Measurements from ENCODE around the gene ATP5MC3.

DNA sequence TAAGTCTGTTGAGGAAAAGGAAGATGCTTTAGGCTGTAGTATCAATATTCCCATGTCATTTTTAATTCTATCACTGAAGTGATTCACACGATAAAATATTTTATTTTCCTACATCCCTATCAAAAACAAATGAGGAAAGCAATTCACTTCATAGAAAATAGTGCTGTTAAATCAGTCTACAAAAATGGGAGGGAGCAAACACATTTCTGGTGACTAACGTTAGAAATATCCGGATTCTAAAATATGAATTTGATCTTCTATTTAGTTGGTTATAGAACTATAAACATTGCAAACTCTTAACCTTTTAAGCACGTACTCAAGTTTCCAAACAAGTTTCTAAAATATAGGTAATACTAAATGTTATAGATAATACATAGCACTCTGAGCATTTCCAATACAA lies 34.3 kb downstream of the ATP5MC3 start:
- TF ChIP-seq, protein P1, sequence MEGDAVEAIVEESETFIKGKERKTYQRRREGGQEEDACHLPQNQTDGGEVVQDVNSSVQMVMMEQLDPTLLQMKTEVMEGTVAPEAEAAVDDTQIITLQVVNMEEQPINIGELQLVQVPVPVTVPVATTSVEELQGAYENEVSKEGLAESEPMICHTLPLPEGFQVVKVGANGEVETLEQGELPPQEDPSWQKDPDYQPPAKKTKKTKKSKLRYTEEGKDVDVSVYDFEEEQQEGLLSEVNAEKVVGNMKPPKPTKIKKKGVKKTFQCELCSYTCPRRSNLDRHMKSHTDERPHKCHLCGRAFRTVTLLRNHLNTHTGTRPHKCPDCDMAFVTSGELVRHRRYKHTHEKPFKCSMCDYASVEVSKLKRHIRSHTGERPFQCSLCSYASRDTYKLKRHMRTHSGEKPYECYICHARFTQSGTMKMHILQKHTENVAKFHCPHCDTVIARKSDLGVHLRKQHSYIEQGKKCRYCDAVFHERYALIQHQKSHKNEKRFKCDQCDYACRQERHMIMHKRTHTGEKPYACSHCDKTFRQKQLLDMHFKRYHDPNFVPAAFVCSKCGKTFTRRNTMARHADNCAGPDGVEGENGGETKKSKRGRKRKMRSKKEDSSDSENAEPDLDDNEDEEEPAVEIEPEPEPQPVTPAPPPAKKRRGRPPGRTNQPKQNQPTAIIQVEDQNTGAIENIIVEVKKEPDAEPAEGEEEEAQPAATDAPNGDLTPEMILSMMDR (IDR thresholded peaks at IDR 0.05; ENCODE audit: low read length), result no peak
- no peak for TF ChIP-seq EZH2 (IDR thresholded peaks at IDR 0.05; ENCODE audit: borderline replicate concordance, low read length)
